Caco-2 (cell line): Measurements from ENCODE around the gene ZNF385A. TPM values are rescaled to one million over a fixed set of nuclear protein-coding genes. Genes with fewer than 3 reads are reported as not detected.

ENCODE experiments used
- BruUV-seq: library from RNA; stranded (reverse); fragments of 400-500 nt; replicated peaks from 2 replicates; lab custom pipeline; 2021; lab: Mats Ljungman, UMichigan
- CTCF ChIA-PET: fragments of 300-600 bp; sonication (Branson Sonifier 250); formaldehyde crosslinking; loops from one replicate; lab custom pipeline; 2022; ENCODE audit warnings: antibody characterized with exemption; lab: Charles Lee
- POLR2A ChIA-PET: fragments of 300-600 bp; sonication (Branson Sonifier 250); formaldehyde crosslinking; loops from one replicate; lab custom pipeline; 2022; ENCODE audit warnings: antibody characterized with exemption; lab: Charles Lee
- DNase-seq, 2 experiments: peaks; one replicate each; pipeline versions ENCODE4 v3.0.0 to v3.0.0-alpha.2; 2020 to 2022
- H3K27me3 ChIP-seq: replicated peaks from 2 replicates; pipeline ENCODE4 v1.6.0; 2011; ENCODE audit warnings: low read length; ENCODE audit not compliant: control insufficient read depth, insufficient read depth
- H3K36me3 ChIP-seq: 2 replicates; pipeline ENCODE4 v1.5.1; 2011; ENCODE audit warnings: low read length; ENCODE audit not compliant: control insufficient read depth, insufficient read depth
- H3K4me1 ChIP-seq: fragments of 250-450 bp; sonication (Bioruptor Pico); 2 replicates; pipeline ENCODE4 v1.5.1; 2020; ENCODE audit warnings: mild to moderate bottlenecking
- H3K4me3 ChIP-seq: 2 replicates; pipeline ENCODE4 v1.5.1; 2011; ENCODE audit warnings: low read depth, mild to moderate bottlenecking, control low read depth, low read length
- H3K9me3 ChIP-seq: fragments of 250-450 bp; sonication (Bioruptor Pico); 2 replicates; pipeline ENCODE4 v1.5.1; 2020; ENCODE audit warnings: mild to moderate bottlenecking, moderate library complexity
- H3K27ac Mint-ChIP-seq: one replicate; pipeline ENCODE4 v1.8.0; 2022; ENCODE audit warnings: mixed read lengths; ENCODE audit not compliant: unreplicated experiment
- H3K27me3 Mint-ChIP-seq: one replicate; pipeline ENCODE4 v1.8.0; 2022; ENCODE audit warnings: mixed read lengths; ENCODE audit not compliant: insufficient read depth, unreplicated experiment
- H3K36me3 Mint-ChIP-seq: one replicate; pipeline ENCODE4 v1.8.0; 2022; ENCODE audit warnings: mild to moderate bottlenecking, mixed read lengths; ENCODE audit not compliant: insufficient read depth, unreplicated experiment
- H3K4me1 Mint-ChIP-seq: one replicate; pipeline ENCODE4 v1.8.0; 2022; ENCODE audit warnings: low read depth, mixed read lengths; ENCODE audit not compliant: unreplicated experiment
- H3K4me3 Mint-ChIP-seq: one replicate; pipeline ENCODE4 v1.8.0; 2022; ENCODE audit warnings: mild to moderate bottlenecking, moderate library complexity, mixed read lengths; ENCODE audit not compliant: unreplicated experiment
- H3K9me3 Mint-ChIP-seq: one replicate; pipeline ENCODE4 v1.8.0; 2022; ENCODE audit warnings: mixed read lengths; ENCODE audit not compliant: unreplicated experiment
- CTCF ChIP-seq, 2 experiments: fragments of 200-600 bp in 1 of 2; IDR thresholded peaks; 1 replicate in 1 of 2; 2 replicates in 1 of 2; pipeline versions ENCODE4 v1.5.1 to v1.8.0; 2011 to 2022; ENCODE audit warnings: antibody characterized with exemption in 1 of 2, control low read depth in 1 of 2, inconsistent platforms in 1 of 2, low read depth in 1 of 2, low read length in 1 of 2, mild to moderate bottlenecking in 1 of 2, moderate library complexity in 1 of 2; ENCODE audit not compliant: insufficient read depth in 1 of 2, severe bottlenecking in 1 of 2, unreplicated experiment in 1 of 2
- intact Hi-C: fragments of 100-400 bp; cut with micrococcal nuclease; formaldehyde crosslinking; loops from one replicate; pipeline ENCODE4 v1.10.0; 2022; ENCODE audit not compliant: unreplicated experiment
- total RNA-seq: library from RNA; stranded (reverse); gene quantifications from 2 replicates; pipeline ENCODE4 v1.2.3, GENCODE V29; 2022

The ZNF385A gene
- total RNA-seq, 1 experiment from 2014 or later, result 8.4 TPM

- H3K27ac Mint-ChIP-seq, result peak overlapping the region; percentile 77
- intact Hi-C loops, result no loop called here
These were observed 33.3 kb upstream of the ZNF385A start for GRCh38 chr12:54417712-54418440.

GRCh38 chr12:54416687-54417603, 32.4 kb upstream of the ZNF385A start:
- H3K27me3 Mint-ChIP-seq, result no peaks in the 10 kb centered on the region
- H3K27me3 ChIP-seq, result no peaks in the 10 kb centered on the region
- H3K36me3 ChIP-seq, result no peaks in the 10 kb centered on the region; the same call in 1 of the 2 replicates
- BruUV-seq, result no TSS peak
- ChIA-PET CTCF (interaction anchor here (1.2 to 2.1 kb wide), 3 partner anchors 17 to 22 kb away, joined by 3 to 12 read pairs (median 4); no protein-coding TSS in a partner anchor), POLR2A (interaction anchor here (0.6 kb wide), 2 partner anchors 11 to 104 kb away, joined by 3 to 5 read pairs; no protein-coding TSS in a partner anchor)
- no peak overlapping the region for H3K27ac Mint-ChIP-seq
- no peak overlapping the region for H3K4me3 ChIP-seq
- intact Hi-C loops, result no loop called here
- no peaks in the 10 kb centered on the region for H3K9me3 ChIP-seq
- H3K4me1 Mint-ChIP-seq, result peaks cover 10% of the 10 kb centered on the region
- TF ChIP-seq CTCF (IDR thresholded peaks at IDR 0.05; ENCODE audit: insufficient read depth in 1 of 2, low read depth in 1 of 2, low read length in 1 of 2, severe bottlenecking in 1 of 2, unreplicated experiment in 1 of 2), result no peak
- DNase-seq, result no peak
- H3K9me3 Mint-ChIP-seq, result no peaks in the 10 kb centered on the region
- peaks cover 5% of the 10 kb centered on the region; the same call in 1 of the 2 replicates for H3K4me1 ChIP-seq
- no peaks in the 10 kb centered on the region for H3K36me3 Mint-ChIP-seq
- H3K4me3 Mint-ChIP-seq, result peak overlapping the region; percentile 27

More at GRCh38 chr12:54417712-54418440, 33.3 kb upstream of the ZNF385A start:
- BruUV-seq, result TSS peak; percentile 18
- Histone ChIP-seq H3K4me3 (peak overlapping the region; percentile 67), H3K36me3 (no peaks in the 10 kb centered on the region; the same call in 1 of the 2 replicates), H3K9me3 (no peaks in the 10 kb centered on the region), H3K4me1 (peaks cover 5% of the 10 kb centered on the region; the same call in 1 of the 2 replicates), H3K27me3 (no peaks in the 10 kb centered on the region)
- no peak for DNase-seq
- no peaks in the 10 kb centered on the region for H3K36me3 Mint-ChIP-seq
- peak overlapping the region; percentile 96 for H3K4me3 Mint-ChIP-seq
- no peaks in the 10 kb centered on the region for H3K27me3 Mint-ChIP-seq
- CTCF ChIA-PET, result interaction anchor here (0.6 to 2.1 kb wide), 3 partner anchors 18 to 93 kb away, joined by 4 to 12 read pairs (median 4); partner anchors contain the start of gene COPZ1
- H3K9me3 Mint-ChIP-seq, result no peaks in the 10 kb centered on the region
- POLR2A ChIA-PET, result interaction anchor here (0.6 kb wide), 1 partner anchor 105 kb away, joined by 5 read pairs; no protein-coding TSS in a partner anchor
- no peak for TF ChIP-seq CTCF (IDR thresholded peaks at IDR 0.05; ENCODE audit: insufficient read depth in 1 of 2, low read depth in 1 of 2, low read length in 1 of 2, severe bottlenecking in 1 of 2, unreplicated experiment in 1 of 2)
- peaks cover 10% of the 10 kb centered on the region for H3K4me1 Mint-ChIP-seq
